Measurements from ENCODE around the gene HTR3D. TPM values are rescaled to one million over a fixed set of nuclear protein-coding genes. Genes with fewer than 3 reads are reported as not detected.

Gene HTR3D
- total and polyA plus RNA-seq, 2 of the 13 experiments (the other 11 are each of a cell fraction or from before 2014, with no cell fraction given): not detected

GRCh38 chr3:184016811-184017671, 14.5 kb upstream of the HTR3D start (continued):
- TF ChIP-seq ZGPAT (CRISPR knock-in tag; IDR thresholded peaks at IDR 0.05) (no peak), ZSCAN21 (CRISPR knock-in tag; IDR thresholded peaks at IDR 0.05; ENCODE audit: borderline replicate concordance) (peak; percentile 45; the same call in 1 of the 2 replicates), MBNL3 (CRISPR knock-in tag; conservative IDR thresholded peaks at IDR 0.05) (no peak), ZNF331 (CRISPR knock-in tag; IDR thresholded peaks at IDR 0.05) (no peak), SAFB2 (CRISPR knock-in tag; IDR thresholded peaks at IDR 0.05; ENCODE audit: borderline replicate concordance, low read depth) (no peak), KLF16 (CRISPR knock-in tag; IDR thresholded peaks at IDR 0.05) (no peak), TCF7L2 (IDR thresholded peaks at IDR 0.05; ENCODE audit: low read depth, low read length) (no peak), ATF7 (IDR thresholded peaks at IDR 0.05) (no peak), ATF7 (CRISPR knock-in tag; IDR thresholded peaks at IDR 0.05) (no peak)
- TF ChIP-seq, protein P1, sequence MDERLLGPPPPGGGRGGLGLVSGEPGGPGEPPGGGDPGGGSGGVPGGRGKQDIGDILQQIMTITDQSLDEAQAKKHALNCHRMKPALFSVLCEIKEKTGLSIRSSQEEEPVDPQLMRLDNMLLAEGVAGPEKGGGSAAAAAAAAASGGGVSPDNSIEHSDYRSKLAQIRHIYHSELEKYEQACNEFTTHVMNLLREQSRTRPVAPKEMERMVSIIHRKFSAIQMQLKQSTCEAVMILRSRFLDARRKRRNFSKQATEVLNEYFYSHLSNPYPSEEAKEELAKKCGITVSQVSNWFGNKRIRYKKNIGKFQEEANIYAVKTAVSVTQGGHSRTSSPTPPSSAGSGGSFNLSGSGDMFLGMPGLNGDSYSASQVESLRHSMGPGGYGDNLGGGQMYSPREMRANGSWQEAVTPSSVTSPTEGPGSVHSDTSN (CRISPR knock-in tag; IDR thresholded peaks at IDR 0.05): no peak
- TF ChIP-seq, protein P2, sequence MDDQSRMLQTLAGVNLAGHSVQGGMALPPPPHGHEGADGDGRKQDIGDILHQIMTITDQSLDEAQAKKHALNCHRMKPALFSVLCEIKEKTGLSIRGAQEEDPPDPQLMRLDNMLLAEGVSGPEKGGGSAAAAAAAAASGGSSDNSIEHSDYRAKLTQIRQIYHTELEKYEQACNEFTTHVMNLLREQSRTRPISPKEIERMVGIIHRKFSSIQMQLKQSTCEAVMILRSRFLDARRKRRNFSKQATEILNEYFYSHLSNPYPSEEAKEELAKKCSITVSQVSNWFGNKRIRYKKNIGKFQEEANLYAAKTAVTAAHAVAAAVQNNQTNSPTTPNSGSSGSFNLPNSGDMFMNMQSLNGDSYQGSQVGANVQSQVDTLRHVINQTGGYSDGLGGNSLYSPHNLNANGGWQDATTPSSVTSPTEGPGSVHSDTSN (CRISPR knock-in tag; IDR thresholded peaks at IDR 0.05; ENCODE audit: borderline replicate concordance): no peak

Measured in HepG2 (cell line).